HepG2 (cell line): ENCODE data around the gene GPATCH8. TPM values are rescaled to one million over a fixed set of nuclear protein-coding genes. Genes with fewer than 3 reads are reported as not detected.
A peak's percentile ranks its signal among the peaks of the same experiment; 100 is the strongest.

Experiments used
- ATAC-seq: fragments of 200-7000 bp; cut with Tn5 transposase; 3 replicates; pipeline ENCODE4 v1.9.1; 2020; ENCODE audit warnings: mild to moderate bottlenecking, moderate library complexity
- BruUV-seq: library from RNA; stranded (reverse); fragments of 400-500 nt; replicated peaks from 2 replicates; lab custom pipeline; 2021; lab: Mats Ljungman, UMichigan
- CTCF ChIA-PET: fragments of 300-600 bp; formaldehyde crosslinking; extraction: SDS; loops from one replicate; lab custom pipeline; 2021; ENCODE audit warnings: low total read pairs, inconsistent platforms, low intra/inter-chr PET ratio; lab: Yijun Ruan, JAX
- POLR2A ChIA-PET: fragments of 350-600 bp; sonication (Branson Sonifier 250); formaldehyde crosslinking; loops from one replicate; lab custom pipeline; 2020; ENCODE audit warnings: antibody characterized with exemption, inconsistent platforms; lab: Yijun Ruan, JAX
- DNase-seq: peaks from one replicate; pipeline ENCODE4 v3.0.0-alpha.2; 2015; ENCODE audit warnings: low spot score
- FAIRE-seq: peaks from 3 replicates; lab custom pipeline; 2011; peaks lifted over from hg19 to GRCh38; lab: Jason Lieb, UNC
- H2AFZ ChIP-seq: one replicate; pipeline ENCODE4 v1.6.1; 2011; ENCODE audit warnings: low read length, inconsistent platforms
- H3K27ac ChIP-seq: fragments of 300-600 bp; 3 replicates; pipeline ENCODE4 v1.8.0; 2011; ENCODE audit warnings: mixed run types, mild to moderate bottlenecking, mixed read lengths, low read length, inconsistent platforms; ENCODE audit not compliant: insufficient read depth; ENCODE audit errors: extremely low read length
- H3K27me3 ChIP-seq, 2 experiments: fragments of 200-600 bp in 1 of 2; 2 replicates in 1 of 2; 3 replicates in 1 of 2; pipeline versions ENCODE4 v1.6.0 to v1.8.0; 2011; ENCODE audit warnings: low read length in 2 of 2, mild to moderate bottlenecking in 2 of 2, moderate library complexity in 2 of 2, inconsistent platforms in 1 of 2; ENCODE audit not compliant: insufficient read depth in 2 of 2, control insufficient read depth in 1 of 2
- H3K36me3 ChIP-seq, 2 experiments: fragments of 200-600 bp in 1 of 2; replicated peaks in 1 of 2; 2 replicates in 1 of 2; 3 replicates in 1 of 2; pipeline versions ENCODE4 v1.5.1 to v1.8.0; 2011; ENCODE audit warnings: low read length in 2 of 2, inconsistent platforms in 1 of 2; ENCODE audit not compliant: insufficient read depth in 2 of 2, control insufficient read depth in 1 of 2
- H3K4me1 ChIP-seq: 2 replicates; pipeline ENCODE4 v1.5.1; 2012; ENCODE audit warnings: low read length, inconsistent platforms; ENCODE audit not compliant: insufficient read depth
- H3K4me2 ChIP-seq: 2 replicates; pipeline ENCODE4 v1.6.0; 2011; ENCODE audit warnings: low read depth, low read length, inconsistent platforms
- H3K4me3 ChIP-seq, 3 experiments: fragments of 200-600 bp in 1 of 3; sonication (generic), shearing (Covaris generic) in 1 of 3; replicated peaks in 1 of 3; 2 replicates each; pipeline ENCODE4 v1.5.1; 2011 to 2016; ENCODE audit warnings: low read length in 3 of 3, inconsistent platforms in 2 of 3, low read depth in 2 of 3, mild to moderate bottlenecking in 2 of 3, control low read depth in 1 of 3, mixed read lengths in 1 of 3; ENCODE audit not compliant: insufficient read depth in 1 of 3
- H3K79me2 ChIP-seq: one replicate; pipeline ENCODE4 v1.6.1; 2011; ENCODE audit warnings: low read length, inconsistent platforms; ENCODE audit not compliant: insufficient read depth
- H3K9ac ChIP-seq: 2 replicates; pipeline ENCODE4 v1.6.0; 2011; ENCODE audit warnings: mild to moderate bottlenecking, low read depth, low read length, inconsistent platforms; ENCODE audit not compliant: insufficient read depth
- H3K9me3 ChIP-seq: 2 replicates; pipeline ENCODE4 v1.5.1; 2012; ENCODE audit warnings: mild to moderate bottlenecking, low read length
- H4K20me1 ChIP-seq: 2 replicates; pipeline ENCODE4 v1.6.0; 2011; ENCODE audit warnings: inconsistent platforms, mild to moderate bottlenecking, low read length, moderate library complexity; ENCODE audit not compliant: insufficient read depth
- AGO2 ChIP-seq: fragments of 200-400 bp; formaldehyde crosslinking; optimal IDR thresholded peaks from 2 replicates; pipeline ENCODE3; 2017; ENCODE audit warnings: mild to moderate bottlenecking, low read depth, low read length, moderate library complexity
- HHEX ChIP-seq: IDR thresholded peaks from 2 replicates; pipeline ENCODE4 v1.6.1; 2016; ENCODE audit warnings: control low read depth
- WGBS: methylation state at CpG from one replicate; pipeline ENCODE4 v1.1.6; 2017; ENCODE audit warnings: low lambda C conversion rate; 5-methylcytosine and 5-hydroxymethylcytosine counted together
- in situ Hi-C: cut with HindIII; loops from 2 replicates; pipeline ENCODE4 v1.10.0; 2017; ENCODE audit warnings: low pct_unique_long_range_greater_than_20kb; ENCODE audit not compliant: extremely low pct_ligation_motif_present
- intact Hi-C: fragments of 100-400 bp; cut with micrococcal nuclease; formaldehyde crosslinking; loops from one replicate; pipeline ENCODE4 v1.10.0; 2022; ENCODE audit not compliant: unreplicated experiment
- polyA plus RNA-seq, 8 experiments: library from polyadenylated mRNA; depleted of rRNA in 3 of 8; stranded (reverse) in 7 of 8; unstranded in 1 of 8; fragments of >200 nt; fragmentation: Illumina TruSeq in 4 of 8; extraction: Trizol in 4 of 8; gene quantifications; 2 replicates each; pipeline versions ENCODE4 v1.2.1 to v1.2.3, GENCODE V29; 2011 to 2016; ENCODE audit warnings: low read depth in 4 of 8, missing spikeins in 1 of 8, mixed read lengths in 1 of 8; ENCODE audit not compliant: insufficient read depth in 1 of 8
- total RNA-seq, 5 experiments: library from RNA; depleted of rRNA; stranded (reverse); fragments of >200 nt; fragmentation: Illumina TruSeq; extraction: Trizol; gene quantifications; 2 replicates each; pipeline ENCODE4 v1.2.3, GENCODE V29; 2016; ENCODE audit warnings: low read depth in 1 of 5
- TF ChIP-seq, protein P1 (sequence below): sonication (generic); formaldehyde crosslinking; conservative IDR thresholded peaks from 2 replicates; pipeline ENCODE4 v1.4.0; 2020; ENCODE audit warnings: mild to moderate bottlenecking, missing genetic modification reagents, moderate library complexity
- TF ChIP-seq, protein P2 (sequence below): sonication (generic); formaldehyde crosslinking; IDR thresholded peaks from 2 replicates; pipeline ENCODE4 v1.4.0; 2020; ENCODE audit warnings: missing genetic modification reagents
- TF ChIP-seq, protein P3 (sequence below): sonication (generic); formaldehyde crosslinking; IDR thresholded peaks from 2 replicates; pipeline ENCODE4 v1.8.0; 2022; ENCODE audit warnings: mild to moderate bottlenecking, missing genetic modification reagents, borderline replicate concordance

GPATCH8 gene
- total and polyA plus RNA-seq, 2 of the 13 experiments (the other 11 are each of a cell fraction or from before 2014, with no cell fraction given) = 20.7 to 21.5 TPM

DNA sequence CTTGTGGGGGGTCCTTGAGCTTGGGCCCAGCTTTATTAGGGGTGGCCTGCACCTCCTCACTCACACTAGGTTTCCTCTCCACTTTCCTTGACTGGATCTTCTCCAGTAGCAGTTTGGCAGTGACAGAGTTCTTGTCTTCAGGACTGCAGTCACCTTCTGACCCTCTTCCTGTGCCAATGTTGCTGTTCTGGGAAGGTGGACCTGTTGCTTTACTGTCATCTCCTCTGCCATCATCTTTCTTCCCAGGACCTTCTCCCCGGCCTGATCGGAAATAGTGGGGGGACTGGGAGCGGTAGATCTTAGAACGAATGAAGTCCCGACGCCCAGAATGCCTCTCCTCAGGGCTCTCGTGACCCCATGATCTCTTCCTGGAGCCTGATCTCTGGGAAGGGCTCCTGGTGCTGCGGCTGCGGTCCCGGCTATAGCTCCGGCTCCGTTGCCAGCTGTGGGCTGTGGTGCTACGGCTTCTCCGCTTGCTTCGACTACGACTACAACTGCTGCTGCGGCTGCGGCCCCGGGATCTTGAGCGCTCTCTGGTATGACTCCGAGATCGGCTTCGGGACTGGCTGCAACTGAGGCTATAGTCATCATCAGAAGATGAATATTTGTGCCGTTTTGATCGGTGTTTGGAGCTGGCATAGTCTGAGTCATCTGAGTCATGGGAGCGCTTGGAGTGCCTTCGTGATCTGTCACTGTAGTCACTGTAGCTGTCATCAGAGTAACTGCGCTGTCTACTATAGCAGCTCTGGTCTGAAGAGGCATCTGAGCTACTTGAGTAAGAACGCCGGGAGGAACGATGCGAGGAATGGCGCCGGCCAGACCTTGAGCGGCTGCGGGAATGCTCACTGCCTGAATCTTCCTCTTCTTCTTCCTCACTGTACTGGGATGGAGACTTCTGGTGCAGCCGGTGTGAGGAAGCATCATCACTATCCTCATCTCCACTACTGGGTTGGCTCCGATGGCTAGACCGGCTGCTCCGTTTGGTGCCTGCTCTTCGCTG is 104.2 kb downstream of the GPATCH8 start:
- Histone ChIP-seq H3K4me1 (no peaks in the 10 kb centered on the region), H3K4me2 (no peak overlapping the region), H3K9me3 (no peaks in the 10 kb centered on the region), H3K27me3 (no peaks in the 10 kb centered on the region), H4K20me1 (no peaks in the 10 kb centered on the region), H3K27ac (no peak overlapping the region), H3K9ac (no peak overlapping the region), H3K36me3 (peaks cover 20 to 65% of the 10 kb centered on the region in 2 experiments), H3K4me3 (no peak overlapping the region), H3K79me2 (no peaks in the 10 kb centered on the region), H2AFZ (no peak overlapping the region)
- CTCF ChIA-PET = interaction anchor here (1.9 kb wide), 1 partner anchor 124 kb away, joined by 34 read pairs; no protein-coding TSS in a partner anchor
- TF ChIP-seq, protein P1, sequence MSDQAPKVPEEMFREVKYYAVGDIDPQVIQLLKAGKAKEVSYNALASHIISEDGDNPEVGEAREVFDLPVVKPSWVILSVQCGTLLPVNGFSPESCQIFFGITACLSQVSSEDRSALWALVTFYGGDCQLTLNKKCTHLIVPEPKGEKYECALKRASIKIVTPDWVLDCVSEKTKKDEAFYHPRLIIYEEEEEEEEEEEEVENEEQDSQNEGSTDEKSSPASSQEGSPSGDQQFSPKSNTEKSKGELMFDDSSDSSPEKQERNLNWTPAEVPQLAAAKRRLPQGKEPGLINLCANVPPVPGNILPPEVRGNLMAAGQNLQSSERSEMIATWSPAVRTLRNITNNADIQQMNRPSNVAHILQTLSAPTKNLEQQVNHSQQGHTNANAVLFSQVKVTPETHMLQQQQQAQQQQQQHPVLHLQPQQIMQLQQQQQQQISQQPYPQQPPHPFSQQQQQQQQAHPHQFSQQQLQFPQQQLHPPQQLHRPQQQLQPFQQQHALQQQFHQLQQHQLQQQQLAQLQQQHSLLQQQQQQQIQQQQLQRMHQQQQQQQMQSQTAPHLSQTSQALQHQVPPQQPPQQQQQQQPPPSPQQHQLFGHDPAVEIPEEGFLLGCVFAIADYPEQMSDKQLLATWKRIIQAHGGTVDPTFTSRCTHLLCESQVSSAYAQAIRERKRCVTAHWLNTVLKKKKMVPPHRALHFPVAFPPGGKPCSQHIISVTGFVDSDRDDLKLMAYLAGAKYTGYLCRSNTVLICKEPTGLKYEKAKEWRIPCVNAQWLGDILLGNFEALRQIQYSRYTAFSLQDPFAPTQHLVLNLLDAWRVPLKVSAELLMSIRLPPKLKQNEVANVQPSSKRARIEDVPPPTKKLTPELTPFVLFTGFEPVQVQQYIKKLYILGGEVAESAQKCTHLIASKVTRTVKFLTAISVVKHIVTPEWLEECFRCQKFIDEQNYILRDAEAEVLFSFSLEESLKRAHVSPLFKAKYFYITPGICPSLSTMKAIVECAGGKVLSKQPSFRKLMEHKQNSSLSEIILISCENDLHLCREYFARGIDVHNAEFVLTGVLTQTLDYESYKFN = no peak
- TF ChIP-seq, protein P2, sequence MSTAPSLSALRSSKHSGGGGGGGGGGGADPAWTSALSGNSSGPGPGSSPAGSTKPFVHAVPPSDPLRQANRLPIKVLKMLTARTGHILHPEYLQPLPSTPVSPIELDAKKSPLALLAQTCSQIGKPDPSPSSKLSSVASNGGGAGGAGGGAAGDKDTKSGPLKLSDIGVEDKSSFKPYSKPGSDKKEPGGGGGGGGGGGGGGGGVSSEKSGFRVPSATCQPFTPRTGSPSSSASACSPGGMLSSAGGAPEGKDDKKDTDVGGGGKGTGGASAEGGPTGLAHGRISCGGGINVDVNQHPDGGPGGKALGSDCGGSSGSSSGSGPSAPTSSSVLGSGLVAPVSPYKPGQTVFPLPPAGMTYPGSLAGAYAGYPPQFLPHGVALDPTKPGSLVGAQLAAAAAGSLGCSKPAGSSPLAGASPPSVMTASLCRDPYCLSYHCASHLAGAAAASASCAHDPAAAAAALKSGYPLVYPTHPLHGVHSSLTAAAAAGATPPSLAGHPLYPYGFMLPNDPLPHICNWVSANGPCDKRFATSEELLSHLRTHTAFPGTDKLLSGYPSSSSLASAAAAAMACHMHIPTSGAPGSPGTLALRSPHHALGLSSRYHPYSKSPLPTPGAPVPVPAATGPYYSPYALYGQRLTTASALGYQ (CRISPR knock-in tag) = no peak
- TF ChIP-seq, protein P3, sequence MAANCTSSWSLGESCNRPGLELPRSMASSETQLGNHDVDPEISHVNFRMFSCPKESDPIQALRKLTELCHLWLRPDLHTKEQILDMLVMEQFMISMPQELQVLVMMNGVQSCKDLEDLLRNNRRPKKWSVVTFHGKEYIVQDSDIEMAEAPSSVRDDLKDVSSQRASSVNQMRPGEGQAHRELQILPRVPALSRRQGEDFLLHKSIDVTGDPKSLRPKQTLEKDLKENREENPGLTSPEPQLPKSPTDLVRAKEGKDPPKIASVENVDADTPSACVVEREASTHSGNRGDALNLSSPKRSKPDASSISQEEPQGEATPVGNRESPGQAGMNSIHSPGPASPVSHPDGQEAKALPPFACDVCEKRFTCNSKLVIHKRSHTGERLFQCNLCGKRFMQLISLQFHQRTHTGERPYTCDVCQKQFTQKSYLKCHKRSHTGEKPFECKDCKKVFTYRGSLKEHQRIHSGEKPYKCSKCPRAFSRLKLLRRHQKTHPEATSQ (CRISPR knock-in tag) = no peak
- TF ChIP-seq HHEX (CRISPR knock-in tag) = no peak
- peak; percentile 57 for TF ChIP-seq AGO2
- in situ Hi-C loops (loop anchor here (5.0 kb wide), 1 partner anchor 123 kb away; no protein-coding TSS in a partner anchor), intact Hi-C loops (no loop called here)
- FAIRE-seq (no peak), DNase-seq (no peak), ATAC-seq (no peak)
- POLR2A ChIA-PET = interaction anchor here (0.9 kb wide), 1 partner anchor 124 kb away, joined by 3 read pairs; no protein-coding TSS in a partner anchor
- BruUV-seq = no TSS peak
- 95% methylated on average over 41 of the region's 41 CpGs for WGBS
